ENCODE results near the gene SETD7.

DNA sequence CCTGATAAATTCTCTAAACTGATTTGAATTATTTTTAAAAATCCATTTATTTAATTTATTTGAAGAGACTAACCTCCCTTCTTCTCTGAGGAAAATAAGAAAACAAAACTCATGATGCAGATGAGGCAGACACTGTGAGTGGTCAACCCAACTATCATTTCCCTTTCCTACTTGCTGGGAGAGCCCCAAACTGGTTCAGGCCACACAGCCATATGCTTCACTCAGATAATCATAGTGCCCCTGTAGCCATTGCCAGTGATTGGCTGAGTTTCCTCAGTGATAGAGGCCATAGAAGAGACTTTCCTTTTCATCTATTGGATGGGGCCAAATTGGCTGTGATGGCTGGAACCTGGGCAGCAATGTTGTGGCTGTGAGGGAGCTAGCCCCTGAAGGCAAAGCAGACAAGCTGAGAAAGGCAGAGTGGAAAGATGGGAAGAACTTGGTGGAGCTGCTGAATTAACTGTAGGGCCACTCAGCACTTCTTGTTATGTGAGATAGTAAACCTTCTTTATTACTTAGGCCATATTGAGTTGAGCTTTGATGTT is 52.3 kb downstream of the SETD7 start:
- TF ChIP-seq FOXA1 (IDR thresholded peaks at IDR 0.05) (no peak), ZNF384 (IDR thresholded peaks at IDR 0.05) (no peak), SUZ12 (IDR thresholded peaks at IDR 0.05) (no peak), HDGF (IDR thresholded peaks at IDR 0.05; ENCODE audit: borderline replicate concordance) (no peak)
- TF ChIP-seq, protein P1, sequence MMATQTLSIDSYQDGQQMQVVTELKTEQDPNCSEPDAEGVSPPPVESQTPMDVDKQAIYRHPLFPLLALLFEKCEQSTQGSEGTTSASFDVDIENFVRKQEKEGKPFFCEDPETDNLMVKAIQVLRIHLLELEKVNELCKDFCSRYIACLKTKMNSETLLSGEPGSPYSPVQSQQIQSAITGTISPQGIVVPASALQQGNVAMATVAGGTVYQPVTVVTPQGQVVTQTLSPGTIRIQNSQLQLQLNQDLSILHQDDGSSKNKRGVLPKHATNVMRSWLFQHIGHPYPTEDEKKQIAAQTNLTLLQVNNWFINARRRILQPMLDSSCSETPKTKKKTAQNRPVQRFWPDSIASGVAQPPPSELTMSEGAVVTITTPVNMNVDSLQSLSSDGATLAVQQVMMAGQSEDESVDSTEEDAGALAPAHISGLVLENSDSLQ (IDR thresholded peaks at IDR 0.05): no peak

All from HEK293T (cell line).